ENCODE measurements around the gene RAPGEFL1.

DNA sequence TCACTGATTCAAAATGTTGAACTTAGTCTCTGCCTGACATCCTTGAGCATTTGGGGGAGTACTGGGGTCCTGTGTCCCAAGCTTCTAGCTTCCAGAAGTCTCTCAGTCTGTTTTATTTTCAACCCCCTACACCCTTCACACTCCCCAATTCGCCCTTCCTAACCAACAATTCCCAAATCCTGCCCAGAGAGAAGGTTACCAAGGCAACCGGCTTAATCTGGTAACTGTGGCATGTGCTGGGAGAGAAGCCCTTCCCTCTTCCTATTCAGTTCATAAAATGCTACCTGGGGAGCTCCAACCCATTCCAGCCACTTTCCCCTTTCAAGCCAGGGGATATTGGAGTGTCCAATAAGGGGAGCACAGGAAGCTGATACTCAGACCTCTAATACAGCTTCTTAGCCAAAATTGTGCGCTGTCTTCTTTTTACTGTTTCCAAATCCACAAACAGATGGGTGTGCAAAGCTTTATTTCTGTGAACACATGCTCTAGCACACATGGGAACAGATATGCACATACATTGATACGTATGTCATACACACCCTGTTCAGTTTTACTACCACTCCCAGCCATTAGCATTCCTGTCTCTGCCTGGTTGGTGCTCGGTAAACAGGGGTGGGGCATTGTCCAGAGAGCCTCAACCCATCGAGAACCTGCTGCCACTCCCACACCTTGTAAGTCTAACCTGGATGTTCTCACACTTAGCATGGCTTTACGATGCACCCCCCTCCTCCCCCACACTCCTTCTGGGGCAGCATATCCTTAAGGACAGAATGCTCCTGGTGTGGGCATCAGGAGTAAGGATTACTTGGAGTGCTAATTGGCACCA lies 1.1 kb upstream of the RAPGEFL1 start:
- TF ChIP-seq, protein P1, sequence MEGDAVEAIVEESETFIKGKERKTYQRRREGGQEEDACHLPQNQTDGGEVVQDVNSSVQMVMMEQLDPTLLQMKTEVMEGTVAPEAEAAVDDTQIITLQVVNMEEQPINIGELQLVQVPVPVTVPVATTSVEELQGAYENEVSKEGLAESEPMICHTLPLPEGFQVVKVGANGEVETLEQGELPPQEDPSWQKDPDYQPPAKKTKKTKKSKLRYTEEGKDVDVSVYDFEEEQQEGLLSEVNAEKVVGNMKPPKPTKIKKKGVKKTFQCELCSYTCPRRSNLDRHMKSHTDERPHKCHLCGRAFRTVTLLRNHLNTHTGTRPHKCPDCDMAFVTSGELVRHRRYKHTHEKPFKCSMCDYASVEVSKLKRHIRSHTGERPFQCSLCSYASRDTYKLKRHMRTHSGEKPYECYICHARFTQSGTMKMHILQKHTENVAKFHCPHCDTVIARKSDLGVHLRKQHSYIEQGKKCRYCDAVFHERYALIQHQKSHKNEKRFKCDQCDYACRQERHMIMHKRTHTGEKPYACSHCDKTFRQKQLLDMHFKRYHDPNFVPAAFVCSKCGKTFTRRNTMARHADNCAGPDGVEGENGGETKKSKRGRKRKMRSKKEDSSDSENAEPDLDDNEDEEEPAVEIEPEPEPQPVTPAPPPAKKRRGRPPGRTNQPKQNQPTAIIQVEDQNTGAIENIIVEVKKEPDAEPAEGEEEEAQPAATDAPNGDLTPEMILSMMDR (IDR thresholded peaks at IDR 0.05) = no peak
- no peak for TF ChIP-seq POLR2A (IDR thresholded peaks at IDR 0.05)
